HepG2 (cell line): ENCODE measurements around the gene REEP2. TPM values are rescaled to one million over a fixed set of nuclear protein-coding genes. Genes with fewer than 3 reads are reported as not detected.

Source experiments
- ATAC-seq: fragments of 200-7000 bp; cut with Tn5 transposase; 3 replicates; pipeline ENCODE4 v1.9.1; 2020; ENCODE audit warnings: mild to moderate bottlenecking, moderate library complexity
- BruUV-seq: library from RNA; stranded (reverse); fragments of 400-500 nt; replicated peaks from 2 replicates; lab custom pipeline; 2021; lab: Mats Ljungman, UMichigan
- CTCF ChIA-PET: fragments of 300-600 bp; formaldehyde crosslinking; extraction: SDS; loops from one replicate; lab custom pipeline; 2021; ENCODE audit warnings: low total read pairs, inconsistent platforms, low intra/inter-chr PET ratio; lab: Yijun Ruan, JAX
- POLR2A ChIA-PET: fragments of 350-600 bp; sonication (Branson Sonifier 250); formaldehyde crosslinking; loops from one replicate; lab custom pipeline; 2020; ENCODE audit warnings: antibody characterized with exemption, inconsistent platforms; lab: Yijun Ruan, JAX
- DNase-seq: peaks from one replicate; pipeline ENCODE4 v3.0.0-alpha.2; 2015; ENCODE audit warnings: low spot score
- FAIRE-seq: peaks from 3 replicates; lab custom pipeline; 2011; peaks lifted over from hg19 to GRCh38; lab: Jason Lieb, UNC
- H2AFZ ChIP-seq: one replicate; pipeline ENCODE4 v1.6.1; 2011; ENCODE audit warnings: low read length, inconsistent platforms
- H3K27ac ChIP-seq: fragments of 300-600 bp; 3 replicates; pipeline ENCODE4 v1.8.0; 2011; ENCODE audit warnings: mixed run types, mild to moderate bottlenecking, mixed read lengths, low read length, inconsistent platforms; ENCODE audit not compliant: insufficient read depth; ENCODE audit errors: extremely low read length
- H3K27me3 ChIP-seq, 2 experiments: fragments of 200-600 bp in 1 of 2; 2 replicates in 1 of 2; 3 replicates in 1 of 2; pipeline versions ENCODE4 v1.6.0 to v1.8.0; 2011; ENCODE audit warnings: low read length in 2 of 2, mild to moderate bottlenecking in 2 of 2, moderate library complexity in 2 of 2, inconsistent platforms in 1 of 2; ENCODE audit not compliant: insufficient read depth in 2 of 2, control insufficient read depth in 1 of 2
- H3K36me3 ChIP-seq, 2 experiments: fragments of 200-600 bp in 1 of 2; replicated peaks in 1 of 2; 2 replicates in 1 of 2; 3 replicates in 1 of 2; pipeline versions ENCODE4 v1.5.1 to v1.8.0; 2011; ENCODE audit warnings: low read length in 2 of 2, inconsistent platforms in 1 of 2; ENCODE audit not compliant: insufficient read depth in 2 of 2, control insufficient read depth in 1 of 2
- H3K4me1 ChIP-seq: 2 replicates; pipeline ENCODE4 v1.5.1; 2012; ENCODE audit warnings: low read length, inconsistent platforms; ENCODE audit not compliant: insufficient read depth
- H3K4me2 ChIP-seq: 2 replicates; pipeline ENCODE4 v1.6.0; 2011; ENCODE audit warnings: low read depth, low read length, inconsistent platforms
- H3K4me3 ChIP-seq, 3 experiments: fragments of 200-600 bp in 1 of 3; sonication (generic), shearing (Covaris generic) in 1 of 3; replicated peaks in 1 of 3; 2 replicates each; pipeline ENCODE4 v1.5.1; 2011 to 2016; ENCODE audit warnings: low read length in 3 of 3, inconsistent platforms in 2 of 3, low read depth in 2 of 3, mild to moderate bottlenecking in 2 of 3, control low read depth in 1 of 3, mixed read lengths in 1 of 3; ENCODE audit not compliant: insufficient read depth in 1 of 3
- H3K79me2 ChIP-seq: one replicate; pipeline ENCODE4 v1.6.1; 2011; ENCODE audit warnings: low read length, inconsistent platforms; ENCODE audit not compliant: insufficient read depth
- H3K9ac ChIP-seq: 2 replicates; pipeline ENCODE4 v1.6.0; 2011; ENCODE audit warnings: mild to moderate bottlenecking, low read depth, low read length, inconsistent platforms; ENCODE audit not compliant: insufficient read depth
- H3K9me3 ChIP-seq: 2 replicates; pipeline ENCODE4 v1.5.1; 2012; ENCODE audit warnings: mild to moderate bottlenecking, low read length
- H4K20me1 ChIP-seq: 2 replicates; pipeline ENCODE4 v1.6.0; 2011; ENCODE audit warnings: inconsistent platforms, mild to moderate bottlenecking, low read length, moderate library complexity; ENCODE audit not compliant: insufficient read depth
- ERF ChIP-seq: IDR thresholded peaks from 2 replicates; pipeline ENCODE4 v1.6.1; 2018; ENCODE audit warnings: missing biosample characterization, missing genetic modification reagents
- FIP1L1 ChIP-seq: fragments of 200-400 bp; formaldehyde crosslinking; IDR thresholded peaks from 2 replicates; pipeline ENCODE4 v1.6.1; 2018; ENCODE audit warnings: low read depth, mild to moderate bottlenecking, low read length, moderate library complexity, borderline replicate concordance; ENCODE audit not compliant: insufficient read depth
- GATAD1 ChIP-seq: IDR thresholded peaks from 2 replicates; pipeline ENCODE4 v1.6.1; 2016; ENCODE audit warnings: missing genetic modification reagents, missing compliant biosample characterization
- MYNN ChIP-seq: sonication (generic); formaldehyde crosslinking; IDR thresholded peaks from 2 replicates; pipeline ENCODE4 v1.4.0; 2020; ENCODE audit warnings: mild to moderate bottlenecking, low read depth, missing genetic modification reagents
- PAWR ChIP-seq: sonication (generic); formaldehyde crosslinking; IDR thresholded peaks from 2 replicates; pipeline ENCODE4 v1.4.0; 2020; ENCODE audit warnings: missing genetic modification reagents, mild to moderate bottlenecking, borderline replicate concordance
- SUZ12 ChIP-seq: fragments of 150-350 bp; IDR thresholded peaks from 2 replicates; pipeline ENCODE4 v1.6.1; 2014; ENCODE audit warnings: low read depth, low read length
- ZBTB21 ChIP-seq: sonication (generic); formaldehyde crosslinking; IDR thresholded peaks from 2 replicates; pipeline ENCODE4 v1.4.0; 2020; ENCODE audit warnings: missing genetic modification reagents
- ZFP41 ChIP-seq: sonication (generic); formaldehyde crosslinking; IDR thresholded peaks from 2 replicates; pipeline ENCODE4 v1.4.0; 2020; ENCODE audit warnings: mild to moderate bottlenecking, missing genetic modification reagents, borderline replicate concordance
- ZNF205 ChIP-seq: IDR thresholded peaks from 2 replicates; pipeline ENCODE4 v1.6.1; 2018; ENCODE audit warnings: missing biosample characterization, missing genetic modification reagents
- ZNF616 ChIP-seq: sonication (generic); formaldehyde crosslinking; IDR thresholded peaks from 2 replicates; pipeline ENCODE4 v1.5.0; 2020; ENCODE audit warnings: low read depth, mild to moderate bottlenecking, missing genetic modification reagents
- ZNF644 ChIP-seq: IDR thresholded peaks from 2 replicates; pipeline ENCODE4 v1.6.1; 2016; ENCODE audit warnings: low read depth
- ZNF75D ChIP-seq: sonication (generic); formaldehyde crosslinking; IDR thresholded peaks from 2 replicates; pipeline ENCODE4 v1.8.1; 2023; ENCODE audit warnings: missing genetic modification reagents, mild to moderate bottlenecking, borderline replicate concordance
- ZNF83 ChIP-seq: sonication (generic); formaldehyde crosslinking; IDR thresholded peaks from 2 replicates; pipeline ENCODE4 v1.4.0; 2020; ENCODE audit warnings: missing genetic modification reagents, mild to moderate bottlenecking, borderline replicate concordance
- WGBS: methylation state at CpG from one replicate; pipeline ENCODE4 v1.1.6; 2017; ENCODE audit warnings: low lambda C conversion rate; 5-methylcytosine and 5-hydroxymethylcytosine counted together
- in situ Hi-C: cut with HindIII; loops from 2 replicates; pipeline ENCODE4 v1.10.0; 2017; ENCODE audit warnings: low pct_unique_long_range_greater_than_20kb; ENCODE audit not compliant: extremely low pct_ligation_motif_present
- intact Hi-C: fragments of 100-400 bp; cut with micrococcal nuclease; formaldehyde crosslinking; loops from one replicate; pipeline ENCODE4 v1.10.0; 2022; ENCODE audit not compliant: unreplicated experiment
- polyA plus RNA-seq, 8 experiments: library from polyadenylated mRNA; depleted of rRNA in 3 of 8; stranded (reverse) in 7 of 8; unstranded in 1 of 8; fragments of >200 nt; fragmentation: Illumina TruSeq in 4 of 8; extraction: Trizol in 4 of 8; gene quantifications; 2 replicates each; pipeline versions ENCODE4 v1.2.1 to v1.2.3, GENCODE V29; 2011 to 2016; ENCODE audit warnings: low read depth in 4 of 8, missing spikeins in 1 of 8, mixed read lengths in 1 of 8; ENCODE audit not compliant: insufficient read depth in 1 of 8
- total RNA-seq, 5 experiments: library from RNA; depleted of rRNA; stranded (reverse); fragments of >200 nt; fragmentation: Illumina TruSeq; extraction: Trizol; gene quantifications; 2 replicates each; pipeline ENCODE4 v1.2.3, GENCODE V29; 2016; ENCODE audit warnings: low read depth in 1 of 5

The REEP2 gene
- total and polyA plus RNA-seq, 2 of the 13 experiments (the other 11 are each of a cell fraction or from before 2014, with no cell fraction given) = 5.3 to 7.8 TPM

- H4K20me1 ChIP-seq = no peaks in the 10 kb centered on the region
- BruUV-seq = no TSS peak
- in situ Hi-C loops = loop anchor here (10.0 kb wide), 1 partner anchor 64 kb away; no protein-coding TSS in a partner anchor
- no peak for FAIRE-seq
- intact Hi-C loops = no loop called here
- no peak overlapping the region for H3K4me3 ChIP-seq
- no peak overlapping the region for H2AFZ ChIP-seq
- 96% methylated on average over 6 of the region's 9 CpGs for WGBS
- no peaks in the 10 kb centered on the region for H3K9me3 ChIP-seq
- no peak overlapping the region for H3K9ac ChIP-seq
- POLR2A ChIA-PET = interaction anchor here (1.3 kb wide), 1 partner anchor 24 kb away, joined by 3 read pairs; the partner anchor contains the start of gene EGR1
- H3K36me3 ChIP-seq = no peaks in the 10 kb centered on the region
- no peak for ATAC-seq
- CTCF ChIA-PET = no interaction called here
- H3K4me1 ChIP-seq = peaks cover 58% of the 10 kb centered on the region
- H3K27me3 ChIP-seq = no peaks in the 10 kb centered on the region; a peak in 1 of 5 replicates
- H3K4me2 ChIP-seq = peak overlapping the region; percentile 99
- TF ChIP-seq ERF = no peak
- TF ChIP-seq MYNN = no peak
- no peak for TF ChIP-seq ZNF205 (CRISPR knock-in tag)
- no peak for TF ChIP-seq ZNF83 (CRISPR knock-in tag)
- TF ChIP-seq SUZ12 = no peak
- no peak for TF ChIP-seq ZNF644 (CRISPR knock-in tag)
- no peak for TF ChIP-seq FIP1L1
- no peak for TF ChIP-seq PAWR (CRISPR knock-in tag)
- TF ChIP-seq ZNF616 (CRISPR knock-in tag) = no peak
- no peak for TF ChIP-seq ZBTB21 (CRISPR knock-in tag)
- no peak for TF ChIP-seq ZFP41 (CRISPR knock-in tag)
- no peak for TF ChIP-seq ZNF75D (CRISPR knock-in tag)
- TF ChIP-seq GATAD1 = no peak
- H3K27ac ChIP-seq = no peak overlapping the region
- H3K79me2 ChIP-seq = no peaks in the 10 kb centered on the region
- DNase-seq = no peak
These were observed 2.4 kb downstream of the REEP2 start for GRCh38 chr5:138441221-138441620.
